GM12874 (cell line): ENCODE data around the gene FECH.

Experiments
- CTCF ChIP-seq: IDR thresholded peaks from 2 replicates; pipeline ENCODE4 v1.5.1; 2011; ENCODE audit warnings: low read depth, mild to moderate bottlenecking, control low read depth, low read length, moderate library complexity; ENCODE audit not compliant: insufficient read depth

Gene FECH

GRCh38 chr18:57627488-57627887, 41.0 kb upstream of the FECH start:
- no peak for TF ChIP-seq CTCF

GRCh38 chr18:57624988-57625387, 38.5 kb upstream of the FECH start:
- TF ChIP-seq CTCF: no peak

- no peak for TF ChIP-seq CTCF
These were observed 34.7 kb upstream of the FECH start for GRCh38 chr18:57621246-57621604.

GRCh38 chr18:57619876-57620275, 33.4 kb upstream of the FECH start:
- TF ChIP-seq CTCF: no peak

GRCh38 chr18:57618910-57619309, 32.4 kb upstream of the FECH start:
- no peak for TF ChIP-seq CTCF

- no peak for TF ChIP-seq CTCF
These were observed 17.4 kb upstream of the FECH start for GRCh38 chr18:57603871-57604270.

GRCh38 chr18:57595347-57595746, 8.8 kb upstream of the FECH start:
- no peak for TF ChIP-seq CTCF

- no peak for TF ChIP-seq CTCF
These were observed 2.7 kb upstream of the FECH start for GRCh38 chr18:57589161-57589560.
